Spinal cord (tissue), 10 donors: ENCODE results near the gene WASL. TPM values are rescaled to one million over a fixed set of nuclear protein-coding genes. Genes with fewer than 3 reads are reported as not detected.

Experiments
- DNase-seq, 6 donors: peaks; one replicate each; pipeline versions ENCODE4 v3.0.0 to v3.0.0-alpha.2; 2013 to 2015; ENCODE audit warnings: low spot score in 6 of 6, low read depth in 4 of 6
- H3K27ac ChIP-seq: one replicate; pipeline ENCODE4 v1.5.1; 2013; ENCODE audit warnings: low read depth, low read length, control low read depth
- H3K27me3 ChIP-seq: one replicate; pipeline ENCODE4 v1.6.1; 2013; ENCODE audit warnings: low read length; ENCODE audit not compliant: control insufficient read depth, insufficient read depth
- H3K36me3 ChIP-seq: one replicate; pipeline ENCODE4 v1.6.1; 2013; ENCODE audit warnings: low read length; ENCODE audit not compliant: control insufficient read depth, insufficient read depth
- H3K4me1 ChIP-seq: one replicate; pipeline ENCODE4 v1.6.1; 2013; ENCODE audit warnings: low read length; ENCODE audit not compliant: control insufficient read depth, insufficient read depth
- H3K4me3 ChIP-seq: one replicate; pipeline ENCODE4 v1.5.1; 2013; ENCODE audit warnings: low read depth, low read length, control low read depth
- H3K9me3 ChIP-seq: one replicate; pipeline ENCODE4 v1.6.1; 2013; ENCODE audit warnings: low read length; ENCODE audit not compliant: control insufficient read depth, insufficient read depth
- WGBS: methylation state at CpG from one replicate; pipeline ENCODE4 v1.1.5; 2013; ENCODE audit warnings: missing lambda C conversion rate; ENCODE audit not compliant: insufficient coverage; 5-methylcytosine and 5-hydroxymethylcytosine counted together
- polyA plus RNA-seq, 2 donors: library from polyadenylated mRNA; unstranded; fragments of 120-200 nt; gene quantifications; one replicate each; pipeline ENCODE4 v1.2.1, GENCODE V29; 2013; ENCODE audit not compliant: insufficient read length in 2 of 2
- total RNA-seq, 2 donors: library from RNA; depleted of rRNA in 1 of 2; stranded (reverse); fragments of 120-200 nt in 1 of 2; fragments of >200 nt in 1 of 2; gene quantifications; one replicate each; pipeline versions ENCODE4 v1.2.3 to v1.2.4, GENCODE V29; 2013 to 2014
- donor health status: healthy.

WASL gene
- total and polyA plus RNA-seq, 4 donors = 14.5 to 46.8 (median 38.2) TPM

DNA sequence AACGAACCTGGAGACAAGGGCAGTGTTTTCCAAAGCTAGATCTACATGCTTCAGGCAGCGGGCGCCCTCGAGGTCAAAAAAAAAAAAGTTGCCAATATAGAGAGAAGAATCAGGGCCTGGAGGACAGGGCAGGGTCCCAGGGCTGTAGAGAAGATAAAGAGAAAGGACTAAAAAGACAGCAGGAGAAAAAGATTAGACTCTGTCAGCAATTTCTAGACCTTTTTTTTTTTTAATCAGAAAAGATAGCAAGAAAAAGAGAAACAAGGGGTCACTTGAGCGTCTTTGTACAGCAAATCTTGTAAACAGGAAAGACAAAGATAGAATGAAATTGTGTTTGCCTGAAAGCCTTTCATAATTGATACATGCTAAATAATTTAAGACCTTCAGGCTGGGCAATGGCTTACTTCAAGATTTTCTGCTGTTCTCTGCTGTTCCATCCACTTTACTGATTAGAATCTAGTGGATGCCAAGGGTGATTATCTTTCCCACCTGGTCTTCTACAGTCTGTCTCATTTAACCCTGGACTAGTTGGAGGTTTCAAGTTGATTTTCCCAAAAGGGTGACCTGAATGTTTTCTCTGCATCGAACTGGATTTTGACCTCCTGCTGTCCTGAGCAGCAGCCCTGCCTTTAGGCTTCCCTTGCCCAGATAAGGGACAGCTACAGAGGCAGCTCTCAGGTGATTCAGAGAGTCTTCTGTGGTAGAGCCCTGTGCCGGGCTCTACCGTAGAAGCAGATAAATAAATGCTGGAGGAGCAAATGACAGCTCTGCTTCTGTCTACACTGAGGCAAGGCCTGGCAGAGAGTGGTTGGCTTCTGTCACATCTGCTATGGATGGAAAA lies 88.1 kb downstream of the WASL start:
- Histone ChIP-seq H3K27ac (no peak overlapping the region), H3K4me1 (no peaks in the 10 kb centered on the region), H3K4me3 (no peak overlapping the region), H3K36me3 (no peaks in the 10 kb centered on the region), H3K27me3 (no peaks in the 10 kb centered on the region), H3K9me3 (no peaks in the 10 kb centered on the region)
- WGBS = 72% methylated on average over 7 of the region's 8 CpGs
- DNase-seq = no peak

DNA sequence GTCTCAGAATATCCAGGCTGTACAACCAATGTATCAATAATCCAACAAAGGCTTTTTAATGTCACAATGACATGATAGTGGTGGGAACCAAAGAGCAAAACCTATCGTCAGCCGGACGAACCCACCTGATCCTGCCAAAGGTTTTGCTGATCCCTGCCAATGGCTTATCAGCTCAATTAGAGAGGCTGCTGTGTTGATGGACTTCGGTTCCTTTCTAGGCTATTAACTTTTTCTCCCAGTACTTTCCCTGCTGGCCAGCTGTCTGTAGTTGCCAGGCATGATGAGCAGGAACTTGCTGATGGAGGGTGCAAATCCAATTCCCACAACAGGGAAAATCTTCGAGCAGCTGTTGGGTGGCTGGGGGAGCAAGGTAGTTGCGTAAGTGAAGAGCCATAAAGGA lies 90.8 kb downstream of the WASL start:
- no peak for DNase-seq
- H3K27me3 ChIP-seq = no peaks in the 10 kb centered on the region
- H3K27ac ChIP-seq = no peak overlapping the region
- no peaks in the 10 kb centered on the region for H3K4me1 ChIP-seq
- no peak overlapping the region for H3K4me3 ChIP-seq
- WGBS = 80% methylated on average over 2 of the region's 6 CpGs
- no peaks in the 10 kb centered on the region for H3K9me3 ChIP-seq
- no peaks in the 10 kb centered on the region for H3K36me3 ChIP-seq

DNA sequence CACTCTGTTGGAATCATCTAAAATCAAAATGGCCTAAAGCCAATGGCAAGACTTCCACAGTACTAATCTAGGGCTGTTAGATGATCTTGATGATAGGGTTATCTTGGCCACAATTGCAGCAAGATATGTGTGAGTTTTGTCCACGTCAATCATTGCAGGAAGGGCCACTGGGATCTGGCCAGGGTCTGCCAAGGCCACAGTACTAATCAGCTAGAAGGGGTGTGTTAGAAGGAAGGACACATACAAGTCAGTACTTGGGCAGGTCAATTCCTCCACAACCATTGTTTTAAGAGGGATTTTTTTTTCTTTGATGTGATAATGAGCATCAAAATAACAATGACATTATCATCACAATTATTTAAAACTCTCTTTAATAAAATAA lies 91.5 kb downstream of the WASL start:
- no peaks in the 10 kb centered on the region for H3K9me3 ChIP-seq
- no peaks in the 10 kb centered on the region for H3K36me3 ChIP-seq
- 100% methylated on average over 1 of the region's 1 CpG for WGBS
- no peak for DNase-seq
- no peak overlapping the region for H3K4me3 ChIP-seq
- H3K27ac ChIP-seq = no peak overlapping the region
- H3K4me1 ChIP-seq = no peaks in the 10 kb centered on the region
- no peaks in the 10 kb centered on the region for H3K27me3 ChIP-seq

GRCh38 chr7:123656544-123657303 lies 92.1 kb downstream of the WASL start:
- Histone ChIP-seq H3K4me3 (no peak overlapping the region), H3K27me3 (no peaks in the 10 kb centered on the region), H3K36me3 (no peaks in the 10 kb centered on the region), H3K9me3 (no peaks in the 10 kb centered on the region), H3K27ac (no peak overlapping the region), H3K4me1 (no peaks in the 10 kb centered on the region)
- DNase-seq = no peak
- 90% methylated on average over 2 of the region's 6 CpGs for WGBS

- no peak within 1 kb of the TSS for H3K27ac ChIP-seq
- no peaks in the 10 kb centered on the region for H3K27me3 ChIP-seq
- H3K4me3 ChIP-seq = no peak within 1 kb of the TSS
- H3K4me1 ChIP-seq = no peaks in the 10 kb centered on the region
- H3K9me3 ChIP-seq = no peaks in the 10 kb centered on the region
- DNase-seq = no peak
- H3K36me3 ChIP-seq = no peaks in the 10 kb centered on the region
- 86% methylated on average over 6 of the region's 6 CpGs for WGBS
Observed at GRCh38 chr7:123655614-123656013, 93.2 kb downstream of the WASL start, which contains the start of gene LMOD2. Gene LMOD2, plus strand, starts transcription at chr7:123655866. Its CDS starts 98 bp downstream, at chr7:123655964.

GRCh38 chr7:123653162-123653561 lies 95.6 kb downstream of the WASL start:
- Histone ChIP-seq H3K4me1 (no peaks in the 10 kb centered on the region), H3K9me3 (no peaks in the 10 kb centered on the region), H3K27ac (no peak overlapping the region), H3K27me3 (no peaks in the 10 kb centered on the region), H3K4me3 (no peak overlapping the region), H3K36me3 (no peaks in the 10 kb centered on the region)
- no CpG with 5 or more reads among the region's 6 CpGs for WGBS
- DNase-seq = no peak

DNA sequence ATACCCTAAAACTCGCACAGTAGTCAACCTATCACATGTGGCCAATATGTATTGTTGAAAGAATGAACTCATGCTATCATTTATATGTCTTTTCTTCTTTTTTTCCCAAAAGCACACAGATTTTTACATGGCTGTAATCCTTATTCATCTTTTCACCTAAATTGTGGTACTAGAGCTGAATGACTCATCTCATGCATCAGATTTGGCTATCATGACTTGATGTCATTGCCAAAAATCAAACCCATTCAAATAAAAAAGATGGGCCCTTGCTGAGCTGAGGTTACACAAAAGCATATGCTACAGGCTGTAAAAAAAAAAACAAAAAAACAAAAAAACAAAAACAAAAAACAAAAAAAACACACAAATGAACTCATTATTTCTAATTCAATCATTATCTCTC lies 96.4 kb downstream of the WASL start:
- Histone ChIP-seq H3K4me1 (no peaks in the 10 kb centered on the region), H3K9me3 (no peaks in the 10 kb centered on the region), H3K4me3 (no peak overlapping the region), H3K27me3 (no peaks in the 10 kb centered on the region), H3K36me3 (no peaks in the 10 kb centered on the region), H3K27ac (no peak overlapping the region)
- WGBS = no CpG with 5 or more reads among the region's 1 CpG
- DNase-seq = no peak

DNA sequence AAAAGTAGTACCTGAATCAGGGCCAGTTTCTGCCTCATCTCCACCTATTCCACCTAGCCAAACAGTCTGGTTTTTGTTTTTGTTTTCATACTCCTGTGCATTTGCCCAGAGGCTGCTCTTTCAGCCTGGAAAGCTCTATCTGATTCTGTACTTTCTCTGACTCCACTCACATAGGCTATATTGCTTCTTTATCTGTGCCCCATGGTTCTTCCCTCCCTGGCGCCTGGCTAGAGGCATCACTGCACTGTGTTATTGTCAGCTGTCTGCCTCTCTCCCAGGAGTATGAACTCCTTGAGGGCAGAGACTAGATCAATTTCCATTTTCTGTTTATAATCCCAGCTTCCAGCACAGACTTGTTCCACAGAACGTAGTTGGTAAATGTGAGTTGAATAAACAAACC lies 98.2 kb downstream of the WASL start:
- no peak overlapping the region for H3K4me3 ChIP-seq
- H3K9me3 ChIP-seq = no peaks in the 10 kb centered on the region
- no peaks in the 10 kb centered on the region for H3K36me3 ChIP-seq
- 63% methylated on average over 1 of the region's 2 CpGs for WGBS
- H3K27me3 ChIP-seq = no peaks in the 10 kb centered on the region
- no peak overlapping the region for H3K27ac ChIP-seq
- DNase-seq = no peak
- no peaks in the 10 kb centered on the region for H3K4me1 ChIP-seq

DNA sequence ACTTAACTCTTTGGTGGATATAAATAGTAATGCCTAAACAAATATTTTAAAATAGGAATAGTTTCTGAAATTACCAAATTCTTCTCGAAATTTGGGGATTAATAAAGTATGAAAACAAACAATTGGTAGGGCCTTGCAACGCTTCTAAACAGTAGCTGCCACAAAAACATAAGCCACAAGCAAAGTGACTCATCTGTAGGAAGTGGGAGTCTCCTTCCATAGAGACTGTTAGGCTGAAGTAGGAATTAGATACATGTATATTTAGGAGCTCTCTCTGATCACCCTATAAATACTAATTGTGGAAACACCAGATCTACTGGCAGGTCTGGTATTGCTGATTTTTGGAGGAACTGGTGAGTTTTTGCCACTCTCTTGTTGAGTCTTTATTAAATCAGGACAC lies 98.8 kb downstream of the WASL start:
- Histone ChIP-seq H3K4me3 (no peak overlapping the region), H3K4me1 (no peaks in the 10 kb centered on the region), H3K27ac (no peak overlapping the region), H3K36me3 (no peaks in the 10 kb centered on the region), H3K27me3 (no peaks in the 10 kb centered on the region), H3K9me3 (no peaks in the 10 kb centered on the region)
- DNase-seq = no peak
- WGBS = no CpG with 5 or more reads among the region's 2 CpGs
